ENCODE data around the gene DPY19L2.

GRCh38 chr12:63706336-63706735 lies 38.0 kb upstream of the DPY19L2 start:
- no peak for TF ChIP-seq CTCF (IDR thresholded peaks at IDR 0.05)
- no peak for TF ChIP-seq EZH2 (IDR thresholded peaks at IDR 0.05; ENCODE audit: borderline replicate concordance, insufficient read depth, low read depth, low read length, poor library complexity, severe bottlenecking)
